GM13976 (cell line): ENCODE measurements around the gene GRIFIN.
"Not testable (repeated sequence)": the region's sequence is repeated elsewhere in the genome, so short reads cannot be mapped to it uniquely, and the experiment has no call there.

ENCODE experiments used
- DNase-seq: peaks from one replicate; pipeline ENCODE4 v3.0.0; 2012; ENCODE audit warnings: low spot score
- in situ Hi-C: fragments of 300-500 bp; cut with MboI; formaldehyde crosslinking; loops from one replicate; pipeline ENCODE4 v1.12.0; 2022; ENCODE audit warnings: low sequenced_read_pairs, mixed read lengths, inconsistent platforms; ENCODE audit not compliant: unreplicated experiment
- TF ChIP-seq, protein P1 (sequence below): IDR thresholded peaks from 2 replicates; pipeline ENCODE4 v1.5.1; 2012; ENCODE audit warnings: borderline replicate concordance, mild to moderate bottlenecking; ENCODE audit not compliant: insufficient read depth; ENCODE audit errors: extremely low read depth, missing control alignments, control extremely low read depth

GRIFIN gene

DNA sequence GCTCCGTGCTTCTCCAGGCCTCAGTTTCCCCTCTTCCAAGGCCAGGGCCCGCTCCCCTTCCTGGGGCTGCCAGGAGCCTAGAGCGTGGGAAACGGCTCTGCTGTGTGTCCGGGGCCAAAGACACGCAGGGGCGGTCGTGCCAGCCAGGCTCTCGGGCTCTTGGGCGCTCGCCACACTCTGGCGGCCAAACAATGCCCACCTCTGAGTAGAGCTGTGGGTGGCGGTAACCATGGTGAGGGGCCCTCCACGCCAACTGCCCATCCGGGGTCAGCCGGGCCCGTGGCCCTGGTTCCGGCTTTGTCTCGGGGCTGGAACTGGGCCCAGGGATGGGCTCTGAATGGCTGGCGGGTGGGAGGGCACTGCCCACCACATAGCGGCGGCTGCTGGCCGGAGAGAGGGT lies 16.0 kb downstream of the GRIFIN start:
- in situ Hi-C loops: no loop called here
- TF ChIP-seq, protein P1, sequence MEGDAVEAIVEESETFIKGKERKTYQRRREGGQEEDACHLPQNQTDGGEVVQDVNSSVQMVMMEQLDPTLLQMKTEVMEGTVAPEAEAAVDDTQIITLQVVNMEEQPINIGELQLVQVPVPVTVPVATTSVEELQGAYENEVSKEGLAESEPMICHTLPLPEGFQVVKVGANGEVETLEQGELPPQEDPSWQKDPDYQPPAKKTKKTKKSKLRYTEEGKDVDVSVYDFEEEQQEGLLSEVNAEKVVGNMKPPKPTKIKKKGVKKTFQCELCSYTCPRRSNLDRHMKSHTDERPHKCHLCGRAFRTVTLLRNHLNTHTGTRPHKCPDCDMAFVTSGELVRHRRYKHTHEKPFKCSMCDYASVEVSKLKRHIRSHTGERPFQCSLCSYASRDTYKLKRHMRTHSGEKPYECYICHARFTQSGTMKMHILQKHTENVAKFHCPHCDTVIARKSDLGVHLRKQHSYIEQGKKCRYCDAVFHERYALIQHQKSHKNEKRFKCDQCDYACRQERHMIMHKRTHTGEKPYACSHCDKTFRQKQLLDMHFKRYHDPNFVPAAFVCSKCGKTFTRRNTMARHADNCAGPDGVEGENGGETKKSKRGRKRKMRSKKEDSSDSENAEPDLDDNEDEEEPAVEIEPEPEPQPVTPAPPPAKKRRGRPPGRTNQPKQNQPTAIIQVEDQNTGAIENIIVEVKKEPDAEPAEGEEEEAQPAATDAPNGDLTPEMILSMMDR: no peak
- no peak for DNase-seq

GRCh38 chr7:2459674-2460073 lies 16.5 kb downstream of the GRIFIN start:
- TF ChIP-seq, protein P1: no peak
- no peak for DNase-seq
- in situ Hi-C loops: no loop called here

DNA sequence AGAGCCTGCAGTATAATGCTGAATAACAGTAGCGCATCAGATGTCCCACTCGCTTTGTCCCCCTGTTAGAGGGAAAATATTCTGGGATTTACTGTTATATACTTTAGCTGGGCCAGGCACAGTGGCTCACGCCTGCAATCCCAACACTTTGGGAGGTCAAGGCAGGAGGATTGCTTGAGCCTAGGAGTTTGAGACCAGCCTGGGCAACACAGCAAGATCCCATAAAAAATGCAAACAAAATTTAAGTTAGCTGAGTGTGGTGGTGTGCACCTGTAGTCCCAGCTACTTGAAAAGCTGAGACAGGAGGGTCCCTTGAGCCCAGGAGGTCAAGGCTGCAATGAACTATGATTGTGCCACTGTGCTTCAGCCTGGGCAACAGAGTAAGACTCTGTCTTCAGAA lies 22.3 kb downstream of the GRIFIN start:
- in situ Hi-C loops: not testable (repeated sequence)

DNA sequence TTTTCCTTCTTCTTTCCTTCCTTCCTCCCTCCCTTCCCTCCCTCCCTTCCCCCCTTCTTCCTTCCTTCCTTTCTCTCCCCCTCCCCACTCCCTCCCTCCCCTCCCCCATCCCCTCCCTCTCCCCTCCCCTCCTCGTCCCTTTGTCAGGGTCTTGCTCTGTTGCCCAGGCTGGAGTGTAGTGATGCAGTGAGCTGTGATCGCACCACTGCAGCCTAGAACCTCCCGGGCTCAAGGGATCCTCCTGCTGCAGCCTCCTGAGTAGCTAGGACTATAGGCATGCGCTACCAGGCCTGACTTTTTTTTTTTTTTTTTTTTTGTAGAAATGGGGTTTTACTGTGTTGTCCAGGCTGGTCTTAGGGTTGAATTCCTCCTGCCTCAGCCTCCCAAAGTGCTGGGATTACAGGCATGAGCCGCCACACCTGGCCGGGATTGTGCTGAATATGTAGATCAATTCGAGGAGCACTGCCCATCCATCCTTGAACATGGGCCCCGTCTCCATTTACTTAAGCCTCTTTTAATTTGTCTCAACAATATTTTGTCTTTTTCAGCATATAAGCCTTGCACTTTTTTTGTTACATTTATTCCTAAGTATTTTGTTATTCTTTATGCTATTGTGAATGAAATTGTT lies 23.4 kb downstream of the GRIFIN start:
- TF ChIP-seq, protein P1: no peak

More for the DNA sequence above, 22.3 kb downstream of the GRIFIN start:
- DNase-seq: not testable (repeated sequence)

DNA sequence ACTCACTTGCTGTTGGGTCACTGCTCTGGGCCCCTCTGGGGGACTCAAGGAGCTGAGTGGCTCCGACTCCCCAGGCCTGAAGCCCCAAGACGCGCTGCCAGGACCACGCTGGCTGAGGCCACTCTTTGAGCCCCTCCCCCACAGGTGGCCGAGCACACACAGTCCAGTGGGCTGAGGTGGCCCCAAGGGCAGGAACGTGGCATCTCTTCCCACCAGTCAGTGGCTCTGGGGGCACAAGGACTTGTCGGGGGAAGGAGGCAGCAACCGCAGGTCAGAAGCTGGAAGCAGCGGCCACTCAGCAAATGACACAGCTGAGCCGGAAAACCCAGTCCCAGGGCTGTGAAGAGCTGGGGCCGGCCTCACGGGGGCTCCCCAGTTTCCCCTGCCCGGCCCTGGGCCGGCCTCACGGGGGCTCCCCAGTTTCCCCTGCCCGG lies 24.1 kb downstream of the GRIFIN start:
- TF ChIP-seq, protein P1: no peak
- DNase-seq: peak; percentile 76
- in situ Hi-C loops: no loop called here

More for the DNA sequence above, 23.4 kb downstream of the GRIFIN start:
- no peak for DNase-seq
- in situ Hi-C loops: no loop called here

DNA sequence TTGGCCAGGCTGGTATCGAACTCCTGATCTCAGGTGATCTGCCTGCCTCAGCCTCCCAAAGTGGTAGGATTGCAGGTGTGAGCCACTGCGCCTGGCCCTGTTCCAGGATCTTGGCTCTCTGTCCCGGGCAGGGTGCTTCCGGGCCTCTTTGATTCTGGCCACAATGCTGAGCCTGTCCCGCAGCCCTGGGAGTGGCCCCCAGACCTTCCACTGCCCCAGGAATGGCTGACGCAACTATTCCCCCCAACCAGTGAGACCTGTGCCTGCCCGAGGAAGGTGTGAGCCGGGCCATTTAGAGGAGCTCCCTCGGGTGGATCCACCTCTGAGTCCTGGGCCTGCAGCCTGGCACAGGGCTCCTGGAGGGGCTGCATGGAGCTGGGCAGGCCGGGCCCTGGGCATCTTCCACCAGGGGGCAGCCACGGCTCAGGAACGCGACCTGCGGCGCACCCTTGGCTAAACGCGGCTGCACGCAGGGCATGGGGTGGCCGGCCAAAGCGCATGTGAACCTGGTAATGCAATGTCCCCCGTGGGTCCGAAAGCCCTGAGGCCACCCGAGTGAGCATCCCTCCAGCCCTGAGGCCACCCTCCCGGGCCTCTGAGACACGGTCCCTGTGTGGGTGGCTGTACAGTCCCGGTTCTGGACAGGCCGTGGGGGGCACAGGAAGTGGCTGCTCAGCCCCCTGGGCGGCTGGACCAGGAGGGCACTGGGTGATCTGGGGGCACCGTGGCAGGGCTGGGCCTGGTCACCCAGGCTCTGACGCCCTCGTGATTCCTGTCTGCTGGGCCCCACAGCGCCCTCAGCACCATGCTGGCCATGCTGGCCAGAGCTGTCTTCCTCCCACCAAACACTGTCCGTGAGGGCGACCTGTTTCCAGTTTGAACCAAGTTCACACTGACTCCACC lies 24.8 kb downstream of the GRIFIN start:
- DNase-seq: peak; percentile 93
- in situ Hi-C loops: no loop called here
- TF ChIP-seq, protein P1: peak; percentile 85

- no peak for DNase-seq
- TF ChIP-seq, protein P1: no peak
- in situ Hi-C loops: no loop called here
Observed at GRCh38 chr7:2450198-2451107, 25.7 kb downstream of the GRIFIN start.
